GM18499 (cell line): ENCODE measurements around the gene ZNF487.
"Not testable (repeated sequence)": the region's sequence is repeated elsewhere in the genome, so short reads cannot be mapped to it uniquely, and the experiment has no call there.

Experiments used
- ATAC-seq: cut with Tn5 transposase; IDR thresholded peaks from one replicate; pipeline ENCODE4 v1.9.1; 2021; ENCODE audit warnings: moderate number of reproducible peaks; ENCODE audit not compliant: insufficient read depth, unreplicated experiment

The ZNF487 gene

DNA sequence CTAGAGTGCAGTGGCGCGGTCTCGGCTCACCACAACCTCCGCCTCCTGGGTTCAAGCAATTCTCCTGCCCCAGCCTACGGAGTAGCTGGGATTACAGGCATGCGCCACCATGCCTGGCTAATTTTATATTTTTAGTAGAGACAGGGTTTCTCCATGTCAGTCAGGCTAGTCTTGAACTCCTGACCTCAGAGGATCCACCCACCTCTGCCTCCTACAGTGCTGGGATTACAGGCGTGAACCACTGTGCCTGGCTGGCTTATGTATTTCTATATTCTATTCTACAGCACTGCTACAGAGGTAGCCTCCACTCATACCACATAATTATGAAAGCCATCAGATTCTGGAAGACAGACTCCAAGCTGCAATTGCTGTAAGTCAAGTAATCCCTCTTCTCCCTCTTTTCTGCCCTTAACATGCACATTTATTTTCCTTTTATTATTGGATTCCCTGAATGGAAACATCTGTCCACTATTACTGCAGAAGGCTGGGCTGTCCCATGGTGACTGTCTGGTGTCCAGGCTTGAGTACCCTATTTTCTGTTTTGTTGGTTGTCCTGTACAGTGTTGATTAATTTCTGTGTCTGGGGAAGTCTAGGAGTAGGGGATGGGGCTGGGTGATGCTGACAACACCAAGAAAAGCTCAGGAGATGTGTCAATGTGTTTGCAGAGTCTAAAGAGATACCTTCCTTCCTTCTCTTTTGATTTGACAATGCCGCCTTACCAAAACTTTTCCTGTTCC is 5.8 kb upstream of the ZNF487 start:
- ATAC-seq, result no peak

DNA sequence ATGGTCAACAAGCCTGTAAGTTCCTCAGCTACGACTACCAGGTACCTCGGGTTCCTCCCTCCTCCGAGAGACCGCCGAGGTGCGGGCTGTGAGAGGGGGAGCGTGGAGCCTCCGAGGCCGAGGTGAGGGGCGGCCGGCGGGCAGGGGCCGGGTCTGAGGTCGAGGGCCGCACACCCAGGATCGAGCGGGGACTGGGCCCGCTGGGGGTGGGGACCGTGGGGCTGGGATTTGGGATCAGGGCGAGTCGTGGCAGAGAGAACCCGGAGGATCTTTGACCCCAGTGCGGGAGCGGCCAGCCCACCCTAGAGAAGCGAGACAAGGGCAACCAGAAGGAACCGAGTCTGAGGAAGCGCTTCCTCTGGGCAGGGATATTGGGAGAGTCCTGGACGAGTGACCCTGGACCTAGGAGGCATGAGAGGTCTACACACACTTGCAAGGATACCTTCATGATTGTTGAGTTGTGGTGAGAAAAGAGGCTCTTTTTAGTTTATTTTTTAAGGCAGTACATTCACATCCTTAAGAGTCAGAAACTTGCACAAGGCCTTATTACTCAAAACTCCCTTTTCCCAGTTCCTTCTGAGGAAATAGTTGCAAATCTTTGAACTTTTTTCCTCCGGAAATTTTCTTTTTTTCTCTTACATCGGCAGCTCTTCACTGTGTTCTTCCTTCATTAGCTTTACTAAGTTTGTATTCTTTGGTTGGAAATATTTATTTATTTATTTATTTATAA is 395 bp downstream of the ZNF487 start:
- no peak for ATAC-seq

DNA sequence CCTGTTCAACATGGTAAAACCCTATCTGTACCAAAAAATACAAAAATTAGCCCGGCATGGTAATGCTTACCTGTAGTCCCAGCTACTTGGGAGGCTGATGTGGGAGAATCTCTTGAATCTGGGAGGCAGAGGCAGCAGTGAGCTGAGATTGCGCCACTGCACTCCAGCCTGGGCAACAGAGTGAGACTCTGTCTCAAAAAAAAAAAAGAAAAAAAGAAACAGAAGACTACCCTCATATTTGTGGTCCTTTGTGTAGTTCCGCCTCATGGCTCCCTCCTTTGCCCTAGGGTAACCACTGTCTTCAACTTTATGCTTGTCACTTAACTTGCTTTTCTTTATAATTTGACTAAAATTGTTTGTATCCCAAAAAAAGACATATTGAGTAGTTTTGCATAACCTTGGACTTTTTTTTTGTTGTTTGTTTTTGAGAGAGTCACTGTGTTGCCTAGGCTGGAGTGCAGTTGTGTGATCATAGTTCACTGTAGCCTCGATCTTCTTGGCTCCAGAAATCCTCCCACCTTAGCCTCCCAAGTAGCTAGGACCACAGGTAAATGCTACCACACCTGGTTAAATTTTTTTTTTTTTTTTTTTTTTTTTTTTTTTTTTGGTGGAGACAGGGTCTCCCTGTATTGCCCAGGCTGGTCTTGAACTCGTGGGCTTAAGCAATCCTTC is 3.7 kb downstream of the ZNF487 start:
- ATAC-seq, result no peak

GRCh38 chr10:43444323-43444722 is 7.4 kb downstream of the ZNF487 start:
- ATAC-seq, result no peak

GRCh38 chr10:43444897-43445466 is 8.1 kb downstream of the ZNF487 start:
- no peak for ATAC-seq

DNA sequence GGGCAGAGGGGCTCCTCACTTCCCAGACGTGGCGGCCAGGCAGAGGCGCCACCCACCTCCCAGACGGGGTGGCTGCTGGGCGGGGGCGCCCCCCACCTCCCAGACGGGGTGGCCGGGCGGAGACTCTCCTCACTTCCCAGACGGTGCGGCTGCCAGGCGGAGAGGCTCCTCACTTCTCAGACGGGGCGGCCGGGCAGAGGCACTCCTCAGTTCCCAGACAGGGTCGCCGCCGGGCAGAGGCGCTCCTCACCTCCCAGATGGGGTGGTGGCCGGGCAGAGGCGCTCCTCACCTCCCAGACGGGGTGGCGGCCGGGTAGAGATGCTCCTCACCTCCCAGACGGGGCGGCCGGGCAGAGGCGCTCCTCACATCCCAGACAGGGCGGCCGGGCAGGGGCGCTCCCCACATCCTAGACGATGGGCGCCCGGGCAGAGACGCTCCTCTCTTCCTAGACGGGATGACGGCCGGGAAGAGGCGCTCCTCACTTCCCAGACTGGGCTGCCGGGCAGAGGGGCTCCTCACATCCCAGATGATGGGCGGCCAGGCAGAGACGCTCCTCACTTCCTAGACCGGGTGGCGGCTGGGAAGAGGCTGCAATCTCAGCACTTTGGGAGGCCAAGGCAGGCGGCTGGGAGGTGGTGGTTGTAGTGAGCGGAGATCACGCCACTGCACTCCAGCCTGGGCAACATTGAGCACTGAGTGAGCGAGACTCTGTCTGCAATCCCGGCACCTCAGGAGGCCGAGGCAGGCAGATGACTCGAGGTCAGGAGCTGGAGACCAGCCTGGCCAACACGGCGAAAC is 9.5 kb downstream of the ZNF487 start:
- ATAC-seq, result not testable (repeated sequence)

- ATAC-seq, result no peak
These were observed 11.8 kb downstream of the ZNF487 start for GRCh38 chr10:43448742-43449141.

- no peak for ATAC-seq
These were observed 15.5 kb downstream of the ZNF487 start for GRCh38 chr10:43452356-43452914.

- peak; percentile 26 for ATAC-seq
These were observed 16.4 kb downstream of the ZNF487 start for GRCh38 chr10:43453266-43453831.

- ATAC-seq, result not testable (repeated sequence)
These were observed 17.1 kb downstream of the ZNF487 start for GRCh38 chr10:43454025-43454424.

DNA sequence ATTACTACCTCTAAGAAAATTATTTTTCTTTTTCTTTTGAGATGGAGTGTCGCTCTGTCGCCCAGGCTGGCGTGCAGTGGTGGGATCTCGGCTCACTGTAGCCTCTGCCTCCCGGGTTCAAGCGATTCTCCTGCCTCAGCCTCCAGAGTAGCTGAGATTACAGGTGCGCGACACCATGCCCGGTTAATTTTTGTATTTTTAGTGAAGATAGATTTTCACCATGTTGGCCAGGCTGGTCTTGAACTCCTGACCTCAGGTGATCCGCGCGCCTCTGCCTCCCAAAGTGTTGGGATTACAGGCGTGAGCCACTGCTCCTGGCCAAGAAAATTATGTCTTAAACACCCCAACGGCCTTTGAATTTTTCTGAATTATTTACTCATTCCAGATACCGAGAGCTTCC is 19.6 kb downstream of the ZNF487 start:
- ATAC-seq, result not testable (repeated sequence)

- ATAC-seq, result no peak
These were observed 21.3 kb downstream of the ZNF487 start for GRCh38 chr10:43458227-43458626.

GRCh38 chr10:43461950-43462349 is 25.0 kb downstream of the ZNF487 start:
- no peak for ATAC-seq

GRCh38 chr10:43465086-43465735 is 28.3 kb downstream of the ZNF487 start:
- ATAC-seq, result not testable (repeated sequence)

GRCh38 chr10:43465736-43466120 is 28.8 kb downstream of the ZNF487 start:
- not testable (repeated sequence) for ATAC-seq

DNA sequence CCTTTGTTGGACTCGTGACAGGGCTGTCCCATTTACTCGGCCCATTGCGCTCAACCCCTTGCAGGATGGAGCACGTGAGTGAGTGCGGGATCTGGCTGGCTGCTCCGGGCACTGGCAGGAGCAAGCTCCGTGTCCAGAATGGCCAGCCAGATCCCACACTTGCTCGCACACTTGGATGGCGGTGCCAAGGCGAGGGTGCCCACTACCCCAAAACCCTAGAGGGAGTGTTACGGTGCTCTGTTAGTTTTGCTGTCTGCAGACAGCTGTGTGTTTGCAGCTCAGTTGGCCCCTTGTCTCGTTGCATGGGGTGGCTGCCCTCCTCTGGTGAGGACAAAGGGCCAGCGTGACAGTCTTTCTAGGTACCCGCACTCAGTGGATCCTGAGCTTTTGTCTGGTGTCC is 34.2 kb downstream of the ZNF487 start:
- ATAC-seq, result no peak

DNA sequence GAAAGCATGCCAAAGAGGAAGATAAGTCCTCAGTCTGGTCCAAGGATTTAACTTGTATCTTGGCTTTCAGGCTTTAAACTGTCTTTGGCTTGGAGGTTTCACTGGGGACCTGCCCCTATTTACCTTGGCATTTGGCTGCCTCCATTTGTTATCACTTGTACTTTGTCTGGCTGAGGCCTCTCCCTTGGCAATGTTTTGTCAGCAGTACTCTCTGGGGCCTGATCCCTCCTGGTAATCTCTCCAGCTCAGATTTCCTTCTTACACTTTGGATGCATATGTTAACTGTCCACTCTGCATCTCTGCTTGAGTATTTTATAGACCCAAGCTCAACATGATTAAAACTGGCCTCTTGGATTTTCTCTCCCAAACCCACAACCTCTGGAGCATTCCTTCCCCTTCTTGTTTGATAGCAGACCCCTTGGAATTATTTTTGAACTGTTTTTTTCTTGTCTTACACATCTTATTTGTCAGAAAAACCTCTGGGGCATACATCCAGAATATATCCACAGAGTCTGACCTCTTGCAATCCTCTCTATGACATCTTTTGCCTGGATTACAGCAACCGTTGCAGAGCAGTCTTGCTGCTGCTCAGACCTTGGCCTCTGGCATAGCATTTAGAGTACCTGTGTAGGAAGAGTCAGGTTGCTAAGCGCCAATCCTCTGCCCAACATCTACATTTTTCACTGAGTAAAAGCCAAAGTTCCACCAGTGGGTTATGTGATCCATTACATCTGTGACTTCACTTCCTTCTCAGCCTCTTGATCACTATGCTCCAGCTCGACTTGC is 35.2 kb downstream of the ZNF487 start:
- ATAC-seq, result no peak

DNA sequence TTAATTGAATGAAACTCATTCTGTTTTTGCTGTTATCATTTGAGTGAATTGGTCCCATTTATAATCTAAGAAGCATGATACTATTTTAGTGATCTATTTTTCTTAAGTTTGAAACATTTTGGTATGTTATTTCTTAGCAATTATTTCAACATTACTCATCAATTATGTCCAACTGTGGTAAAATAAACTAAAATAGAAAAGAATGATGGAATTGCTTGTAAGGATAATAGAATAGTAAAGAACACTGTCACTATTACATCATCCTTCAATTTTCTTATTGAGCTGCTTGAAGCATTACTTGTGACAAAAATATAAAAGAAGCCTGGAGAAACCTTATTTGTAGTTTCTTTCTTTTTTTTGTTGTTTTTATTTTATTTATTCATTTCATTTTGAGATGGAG is 42.4 kb downstream of the ZNF487 start:
- no peak for ATAC-seq
